Neural progenitor cell (in vitro differentiated cells): ENCODE data around the gene MYH9. TPM values are rescaled to one million over a fixed set of nuclear protein-coding genes. Genes with fewer than 3 reads are reported as not detected.

Source experiments
- DNase-seq: peaks from one replicate; pipeline ENCODE4 v3.0.0-alpha.2; 2016; ENCODE audit warnings: low spot score
- H2AFZ ChIP-seq: fragments of 200-600 bp; sonication (generic); replicated peaks from 2 replicates; pipeline ENCODE4 v1.6.1; 2016; ENCODE audit warnings: antibody characterized with exemption
- H3F3A ChIP-seq: fragments of 200-600 bp; sonication (generic); 2 replicates; pipeline ENCODE4 v1.6.1; 2016; ENCODE audit warnings: antibody characterized with exemption, low read depth
- H3K27ac ChIP-seq: fragments of 200-600 bp; sonication (generic); 2 replicates; pipeline ENCODE4 v1.5.1; 2016; ENCODE audit warnings: mild to moderate bottlenecking
- H3K27me3 ChIP-seq: fragments of 200-600 bp; sonication (generic); 2 replicates; pipeline ENCODE4 v1.6.1; 2016; ENCODE audit warnings: mild to moderate bottlenecking, moderate library complexity
- H3K36me3 ChIP-seq: fragments of 200-600 bp; sonication (generic); 2 replicates; pipeline ENCODE4 v1.5.1; 2016
- H3K4me1 ChIP-seq: fragments of 200-600 bp; sonication (generic); 2 replicates; pipeline ENCODE4 v1.6.1; 2016; ENCODE audit warnings: mixed run types
- H3K4me2 ChIP-seq: fragments of 200-600 bp; sonication (generic); 2 replicates; pipeline ENCODE4 v1.6.1; 2016
- H3K4me3 ChIP-seq: fragments of 200-600 bp; sonication (generic); 2 replicates; pipeline ENCODE4 v1.5.1; 2016
- H3K79me2 ChIP-seq: fragments of 200-600 bp; sonication (generic); 2 replicates; pipeline ENCODE4 v1.6.1; 2016; ENCODE audit warnings: low read depth
- H3K9ac ChIP-seq: fragments of 200-600 bp; sonication (generic); 2 replicates; pipeline ENCODE4 v1.6.1; 2016
- H3K9me3 ChIP-seq: fragments of 200-600 bp; sonication (generic); 2 replicates; pipeline ENCODE4 v1.5.1; 2016; ENCODE audit warnings: low read depth
- H4K20me1 ChIP-seq: fragments of 200-600 bp; sonication (generic); 2 replicates; pipeline ENCODE4 v1.6.1; 2016; ENCODE audit warnings: low read depth
- H3K27ac Mint-ChIP-seq: 3 replicates; pipeline ENCODE4 v1.8.0; 2021; ENCODE audit warnings: mixed read lengths
- H3K27me3 Mint-ChIP-seq: 2 replicates; pipeline ENCODE4 v1.8.0; 2022; ENCODE audit warnings: low read depth, mild to moderate bottlenecking, inconsistent platforms, moderate library complexity, mixed read lengths; ENCODE audit not compliant: insufficient read depth
- H3K36me3 Mint-ChIP-seq: 3 replicates; pipeline ENCODE4 v1.8.0; 2021; ENCODE audit warnings: mixed read lengths
- H3K4me1 Mint-ChIP-seq: 3 replicates; pipeline ENCODE4 v1.8.0; 2021; ENCODE audit warnings: mixed read lengths
- H3K4me3 Mint-ChIP-seq: 3 replicates; pipeline ENCODE4 v1.8.0; 2021; ENCODE audit warnings: mild to moderate bottlenecking, moderate library complexity, mixed read lengths
- H3K9me3 Mint-ChIP-seq: 3 replicates; pipeline ENCODE4 v1.8.0; 2020; ENCODE audit warnings: mixed read lengths
- CTCF ChIP-seq: fragments of 200-600 bp; sonication (generic); IDR thresholded peaks from 2 replicates; pipeline ENCODE4 v1.5.1; 2017; ENCODE audit warnings: antibody characterized with exemption, mild to moderate bottlenecking
- EZH2 ChIP-seq: fragments of 200-600 bp; sonication (generic); IDR thresholded peaks from 2 replicates; pipeline ENCODE4 v1.6.1; 2017; ENCODE audit warnings: antibody characterized with exemption, mild to moderate bottlenecking, moderate library complexity
- EZH2phosphoT487 ChIP-seq: fragments of 200-600 bp; sonication (generic); IDR thresholded peaks from 2 replicates; pipeline ENCODE4 v1.6.1; 2017; ENCODE audit warnings: antibody characterized with exemption
- total RNA-seq: library from RNA; depleted of rRNA; stranded (reverse); fragments of >200 nt; gene quantifications from 2 replicates; pipeline ENCODE4 v1.2.3, GENCODE V29; 2015; ENCODE audit warnings: low replicate concordance

Gene MYH9
- total RNA-seq, 1 donor from 2014 or later = 77.2 TPM

- no peak overlapping the region for H3K4me3 ChIP-seq
- DNase-seq = no peak
- no peak overlapping the region for H2AFZ ChIP-seq
- H3K27me3 ChIP-seq = no peaks in the 10 kb centered on the region
- H3K4me1 ChIP-seq = no peaks in the 10 kb centered on the region
- Mint-ChIP-seq H3K4me1 (no peaks in the 10 kb centered on the region), H3K4me3 (no peak overlapping the region), H3K27ac (no peak overlapping the region), H3K36me3 (peaks cover 25% of the 10 kb centered on the region), H3K27me3 (peaks cover 2% of the 10 kb centered on the region), H3K9me3 (no peaks in the 10 kb centered on the region)
- H3K27ac ChIP-seq = no peak overlapping the region
- TF ChIP-seq CTCF (no peak), EZH2 (no peak), EZH2phosphoT487 (no peak)
- no peaks in the 10 kb centered on the region for H3K9me3 ChIP-seq
- H3K4me2 ChIP-seq = no peak overlapping the region
- no peaks in the 10 kb centered on the region for H4K20me1 ChIP-seq
- no peaks in the 10 kb centered on the region for H3K79me2 ChIP-seq
- H3K9ac ChIP-seq = no peak overlapping the region
- H3F3A ChIP-seq = peaks cover 10% of the 10 kb centered on the region
- H3K36me3 ChIP-seq = no peaks in the 10 kb centered on the region
These were observed 83.9 kb downstream of the MYH9 start for GRCh38 chr22:36303874-36304273.

- H3K27ac ChIP-seq = no peak overlapping the region
- H3K4me2 ChIP-seq = no peak overlapping the region
- TF ChIP-seq EZH2 (no peak), CTCF (no peak), EZH2phosphoT487 (no peak)
- peaks cover 10% of the 10 kb centered on the region for H3F3A ChIP-seq
- Mint-ChIP-seq H3K4me1 (no peaks in the 10 kb centered on the region), H3K27ac (no peak overlapping the region), H3K4me3 (no peak overlapping the region), H3K27me3 (peaks cover 2% of the 10 kb centered on the region), H3K9me3 (no peaks in the 10 kb centered on the region), H3K36me3 (peaks cover 20% of the 10 kb centered on the region)
- no peak overlapping the region for H3K4me3 ChIP-seq
- no peaks in the 10 kb centered on the region for H3K27me3 ChIP-seq
- H3K9ac ChIP-seq = no peak overlapping the region
- H3K79me2 ChIP-seq = no peaks in the 10 kb centered on the region
- no peak for DNase-seq
- H3K4me1 ChIP-seq = no peaks in the 10 kb centered on the region
- no peak overlapping the region for H2AFZ ChIP-seq
- H3K36me3 ChIP-seq = no peaks in the 10 kb centered on the region
- H4K20me1 ChIP-seq = no peaks in the 10 kb centered on the region
- H3K9me3 ChIP-seq = no peaks in the 10 kb centered on the region
These were observed 84.7 kb downstream of the MYH9 start for GRCh38 chr22:36303115-36303467.

- no peaks in the 10 kb centered on the region for H3K4me1 ChIP-seq
- H3K9me3 ChIP-seq = no peaks in the 10 kb centered on the region
- H3F3A ChIP-seq = peaks cover 10% of the 10 kb centered on the region
- no peak overlapping the region for H3K9ac ChIP-seq
- no peak overlapping the region for H3K27ac Mint-ChIP-seq
- no peaks in the 10 kb centered on the region for H3K36me3 ChIP-seq
- no peak overlapping the region for H3K27ac ChIP-seq
- no peak overlapping the region for H2AFZ ChIP-seq
- no peak overlapping the region for H3K4me2 ChIP-seq
- no peaks in the 10 kb centered on the region for H4K20me1 ChIP-seq
- H3K27me3 Mint-ChIP-seq = peaks cover 2% of the 10 kb centered on the region
- peaks cover 20% of the 10 kb centered on the region for H3K36me3 Mint-ChIP-seq
- H3K4me3 ChIP-seq = no peak overlapping the region
- H3K4me3 Mint-ChIP-seq = no peak overlapping the region
- no peaks in the 10 kb centered on the region for H3K4me1 Mint-ChIP-seq
- no peak for DNase-seq
- H3K27me3 ChIP-seq = no peaks in the 10 kb centered on the region
- no peaks in the 10 kb centered on the region for H3K79me2 ChIP-seq
- TF ChIP-seq CTCF (no peak), EZH2 (no peak), EZH2phosphoT487 (no peak)
- no peaks in the 10 kb centered on the region for H3K9me3 Mint-ChIP-seq
These were observed 85.2 kb downstream of the MYH9 start for GRCh38 chr22:36302439-36303114.
